ENCODE measurements around the gene EXD2. TPM values are rescaled to one million over a fixed set of nuclear protein-coding genes. Genes with fewer than 3 reads are reported as not detected.
"Not testable (repeated sequence)": the region's sequence is repeated elsewhere in the genome, so short reads cannot be mapped to it uniquely, and the experiment has no call there.

EXD2 gene
- total RNA-seq, 1 experiment from 2014 or later, result 8.6 TPM

DNA sequence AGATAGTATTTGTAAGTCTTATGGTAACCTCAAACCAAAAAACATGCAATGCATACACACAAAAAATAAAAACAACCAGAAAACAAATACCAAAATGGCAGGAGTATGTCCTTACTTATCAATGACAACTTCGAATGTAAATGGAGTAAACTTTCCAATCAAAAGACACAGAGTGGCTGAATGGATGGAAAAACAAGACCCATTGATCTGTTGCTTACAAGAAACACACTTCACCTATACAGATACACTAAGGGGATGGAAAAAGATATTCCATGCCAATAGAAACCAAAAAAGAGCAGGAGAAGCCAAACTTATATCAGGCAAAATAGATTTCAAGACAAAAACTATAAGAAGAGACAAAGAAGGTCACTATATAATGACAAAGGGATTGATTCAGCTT is 29.7 kb upstream of the EXD2 start:
- Histone ChIP-seq H3K4me1 (replicated peaks) (no peaks in the 10 kb centered on the region), H3K27ac (no peak overlapping the region)
- DNase-seq (ENCODE audit: low read depth in 1 of 2, low spot score in 2 of 2), result no peak

DNA sequence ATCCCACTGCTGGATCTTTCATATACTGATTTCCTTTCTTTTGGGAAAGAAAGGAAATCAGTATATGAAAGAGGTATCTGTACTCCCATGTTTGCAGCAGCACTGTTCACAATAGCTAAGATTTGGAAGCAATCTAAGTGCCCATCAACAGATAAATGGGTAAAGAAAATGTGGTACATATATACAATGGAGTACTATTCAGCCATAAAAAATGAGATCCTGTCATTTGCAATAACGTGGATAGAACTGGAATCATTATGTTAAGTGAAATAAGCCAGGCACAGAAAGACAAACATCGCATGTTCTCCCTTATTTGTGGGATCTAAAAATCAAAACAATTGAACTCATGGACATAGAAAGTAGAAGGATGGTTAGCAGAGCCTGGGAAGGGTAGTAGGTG is 25.5 kb upstream of the EXD2 start:
- H3K27ac ChIP-seq; H3K9me3 ChIP-seq (replicated peaks); DNase-seq (ENCODE audit: low read depth in 1 of 2, low spot score in 2 of 2); H3K4me1 ChIP-seq (replicated peaks); H3K36me3 ChIP-seq; H3K4me3 ChIP-seq: not testable (repeated sequence)
- peaks cover 12% of the 10 kb centered on the region; the same call in 1 of the 2 replicates for H3K27me3 ChIP-seq (replicated peaks)

More for the DNA sequence above, 29.7 kb upstream of the EXD2 start:
- no peak overlapping the region for H3K4me3 ChIP-seq
- H3K36me3 ChIP-seq, result no peaks in the 10 kb centered on the region
- peaks cover 7% of the 10 kb centered on the region; the same call in 1 of the 2 replicates for H3K9me3 ChIP-seq (replicated peaks)
- H3K27me3 ChIP-seq (replicated peaks), result peaks cover 9% of the 10 kb centered on the region; the same call in 1 of the 2 replicates

DNA sequence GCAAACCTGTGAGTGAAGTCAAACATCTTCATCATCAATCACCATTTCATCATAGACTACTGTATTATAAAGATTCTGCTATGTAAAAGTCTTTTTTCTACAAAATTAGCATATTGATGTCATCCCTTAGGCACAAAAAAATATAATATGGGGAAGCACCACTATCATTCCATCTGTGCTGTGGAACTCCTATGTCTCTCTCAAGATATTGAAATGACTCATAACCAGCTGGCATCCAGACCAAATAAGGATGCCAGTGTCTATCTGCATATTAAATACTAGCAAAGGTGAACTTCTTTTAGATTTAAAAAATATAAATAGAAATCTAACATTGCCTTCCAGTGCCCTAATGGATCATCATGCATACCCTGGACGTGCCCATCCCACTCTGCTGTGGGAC is 20.5 kb upstream of the EXD2 start:
- H3K27me3 ChIP-seq (replicated peaks), result peaks cover 3% of the 10 kb centered on the region; the same call in 1 of the 2 replicates
- H3K9me3 ChIP-seq (replicated peaks), result no peaks in the 10 kb centered on the region
- H3K4me3 ChIP-seq, result no peak overlapping the region
- no peaks in the 10 kb centered on the region for H3K36me3 ChIP-seq
- H3K27ac ChIP-seq, result no peak overlapping the region
- H3K4me1 ChIP-seq (replicated peaks), result no peaks in the 10 kb centered on the region
- DNase-seq (ENCODE audit: low read depth in 1 of 2, low spot score in 2 of 2), result no peak

DNA sequence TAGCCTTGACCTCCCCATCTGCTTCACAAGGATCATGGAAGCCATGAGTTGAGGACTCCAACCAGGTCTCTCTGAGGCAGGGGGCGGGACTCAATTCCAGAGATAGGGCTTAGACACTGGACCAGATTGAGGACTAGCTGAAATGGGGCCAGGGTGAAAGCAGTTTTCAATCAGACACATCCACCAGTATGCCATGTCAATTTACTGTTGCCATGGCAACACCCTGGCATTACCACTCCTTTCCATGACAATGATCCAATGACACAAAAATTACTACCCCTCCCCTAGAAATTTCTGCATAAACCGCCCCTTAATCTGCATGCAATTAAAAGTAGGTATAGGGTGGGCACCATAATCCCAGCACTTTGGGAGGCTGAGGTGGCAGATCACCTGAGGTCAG is 19.7 kb upstream of the EXD2 start:
- Histone ChIP-seq H3K4me3 (no peak overlapping the region), H3K27ac (no peak overlapping the region), H3K36me3 (no peaks in the 10 kb centered on the region), H3K9me3 (replicated peaks) (no peaks in the 10 kb centered on the region), H3K27me3 (replicated peaks) (0 out of 2 replicates have a peak, but pooled peaks cover 3% of the 10 kb centered on the region), H3K4me1 (replicated peaks) (no peaks in the 10 kb centered on the region)
- DNase-seq (ENCODE audit: low read depth in 1 of 2, low spot score in 2 of 2), result no peak

DNA sequence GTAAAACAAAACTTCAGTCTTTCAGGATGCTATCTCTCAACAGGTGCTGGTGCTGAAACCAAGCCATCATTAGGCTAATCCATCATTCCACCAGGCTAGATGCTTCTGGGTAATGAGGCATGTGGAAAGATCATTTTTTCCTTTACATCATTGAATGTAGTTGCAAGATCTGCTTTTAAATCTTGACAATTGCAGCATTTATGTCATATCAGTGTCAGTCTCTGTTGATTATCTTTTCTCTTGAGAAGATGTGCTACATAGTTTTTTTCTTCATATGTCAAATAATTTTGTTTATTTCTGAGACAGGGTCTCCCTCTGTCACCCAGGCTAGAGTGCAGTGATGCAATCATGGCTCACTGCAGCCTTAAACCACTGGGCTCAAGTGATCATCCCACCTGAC is 16.2 kb upstream of the EXD2 start:
- Histone ChIP-seq H3K9me3 (replicated peaks) (no peaks in the 10 kb centered on the region), H3K36me3 (no peaks in the 10 kb centered on the region), H3K27ac (no peak overlapping the region), H3K27me3 (replicated peaks) (0 out of 2 replicates have a peak, but pooled peaks cover 3% of the 10 kb centered on the region), H3K4me1 (replicated peaks) (no peaks in the 10 kb centered on the region), H3K4me3 (no peak overlapping the region)
- no peak for DNase-seq (ENCODE audit: low read depth in 1 of 2, low spot score in 2 of 2)

DNA sequence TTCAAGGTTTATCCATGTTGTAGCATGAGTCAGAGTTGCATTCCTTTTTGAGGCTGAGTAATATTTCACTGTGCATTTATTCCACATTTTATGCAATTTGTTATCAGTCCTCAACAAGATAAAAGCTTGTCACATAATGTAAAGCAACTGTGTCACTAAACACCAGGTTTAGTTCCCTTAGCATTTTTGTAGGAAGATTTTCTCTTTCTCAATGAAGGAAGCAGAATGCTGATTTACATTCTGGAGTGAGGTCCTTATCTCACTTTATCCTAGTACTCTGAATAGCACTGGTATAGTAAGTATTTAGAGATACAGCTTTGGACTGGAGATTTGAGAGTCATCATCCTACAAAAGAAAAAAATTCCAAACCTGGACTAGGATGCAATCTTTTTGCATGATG is 9.8 kb upstream of the EXD2 start:
- Histone ChIP-seq H3K4me1 (replicated peaks) (peaks cover 6% of the 10 kb centered on the region; the same call in 1 of the 2 replicates), H3K27me3 (replicated peaks) (no peaks in the 10 kb centered on the region), H3K4me3 (no peak overlapping the region), H3K27ac (no peak overlapping the region), H3K36me3 (no peaks in the 10 kb centered on the region), H3K9me3 (replicated peaks) (no peaks in the 10 kb centered on the region)
- no peak for DNase-seq (ENCODE audit: low read depth in 1 of 2, low spot score in 2 of 2)

DNA sequence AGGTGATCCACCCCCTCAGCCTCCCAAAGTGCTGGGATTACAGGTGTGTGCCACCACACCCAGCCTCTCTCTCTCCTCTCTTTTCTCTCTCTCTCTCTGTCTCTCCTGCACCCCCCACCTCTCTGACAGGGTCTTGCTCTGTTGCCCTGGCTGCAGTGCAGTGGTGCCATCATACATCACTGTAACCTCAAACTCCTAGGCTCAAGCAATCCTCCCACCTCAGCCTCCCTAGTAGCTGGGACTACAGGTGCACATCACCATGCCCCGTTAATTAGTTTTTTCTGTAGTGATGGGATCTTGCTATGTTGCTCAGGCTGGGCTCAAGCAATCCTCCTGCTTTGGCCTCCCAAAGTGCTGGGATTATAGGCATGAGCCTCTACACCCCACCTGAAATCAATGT is 8.7 kb upstream of the EXD2 start:
- not testable (repeated sequence) for H3K27me3 ChIP-seq (replicated peaks); H3K9me3 ChIP-seq (replicated peaks); DNase-seq (ENCODE audit: low read depth in 1 of 2, low spot score in 2 of 2)

DNA sequence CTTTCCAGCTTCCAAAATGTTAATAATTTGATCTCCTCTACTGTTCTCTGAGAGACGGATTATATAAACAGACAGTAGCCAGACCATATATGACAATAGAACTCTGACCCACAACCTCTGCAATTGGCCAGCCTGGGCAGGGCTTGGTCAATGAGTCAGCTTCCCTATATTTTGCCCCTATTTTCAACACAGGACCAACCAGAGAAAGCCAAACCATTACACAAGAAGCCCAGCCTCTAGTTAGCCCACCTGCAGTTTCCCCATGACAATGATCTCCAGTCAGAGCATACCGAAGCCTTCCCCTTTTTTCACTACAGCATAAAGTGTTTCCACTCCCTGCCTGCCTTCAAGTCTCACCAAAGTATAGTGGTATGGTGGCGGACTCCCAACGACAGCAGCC is 7.6 kb upstream of the EXD2 start:
- no peak overlapping the region for H3K27ac ChIP-seq

More for the DNA sequence above, 8.7 kb upstream of the EXD2 start:
- not testable (repeated sequence) for H3K36me3 ChIP-seq; H3K4me3 ChIP-seq; H3K4me1 ChIP-seq (replicated peaks); H3K27ac ChIP-seq

DNA sequence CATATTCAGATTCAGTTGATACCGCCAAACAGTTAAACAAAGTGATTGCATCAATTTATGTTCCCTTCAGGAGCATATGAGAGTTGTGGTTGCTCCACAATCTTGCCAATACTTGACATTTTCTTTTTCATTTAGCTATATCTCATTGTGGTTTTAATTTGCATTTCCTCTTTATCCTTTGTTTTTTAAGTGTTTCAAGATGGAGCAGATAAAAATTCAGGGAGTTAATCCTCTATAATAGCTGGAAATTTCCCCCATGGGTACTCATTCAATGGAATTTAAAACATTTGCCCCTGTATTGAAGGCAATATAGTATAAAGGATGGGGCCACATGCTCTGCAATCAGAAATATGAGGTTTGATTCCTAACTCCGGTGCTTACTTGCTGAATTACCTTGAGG is 1.1 kb upstream of the EXD2 start:
- H3K4me3 ChIP-seq, result no peak overlapping the region
- DNase-seq (ENCODE audit: low read depth in 1 of 2, low spot score in 2 of 2), result no peak
- H3K4me1 ChIP-seq (replicated peaks), result peaks cover 12% of the 10 kb centered on the region
- no peaks in the 10 kb centered on the region for H3K9me3 ChIP-seq (replicated peaks)
- H3K27me3 ChIP-seq (replicated peaks), result no peaks in the 10 kb centered on the region
- H3K36me3 ChIP-seq, result peaks cover 7% of the 10 kb centered on the region
- H3K27ac ChIP-seq, result no peak overlapping the region

More for the DNA sequence above, 7.6 kb upstream of the EXD2 start:
- Histone ChIP-seq H3K4me3 (no peak overlapping the region), H3K27me3 (replicated peaks) (no peaks in the 10 kb centered on the region), H3K9me3 (replicated peaks) (no peaks in the 10 kb centered on the region), H3K4me1 (replicated peaks) (peaks cover 6% of the 10 kb centered on the region; the same call in 1 of the 2 replicates), H3K36me3 (no peaks in the 10 kb centered on the region)
- no peak for DNase-seq (ENCODE audit: low read depth in 1 of 2, low spot score in 2 of 2)

DNA sequence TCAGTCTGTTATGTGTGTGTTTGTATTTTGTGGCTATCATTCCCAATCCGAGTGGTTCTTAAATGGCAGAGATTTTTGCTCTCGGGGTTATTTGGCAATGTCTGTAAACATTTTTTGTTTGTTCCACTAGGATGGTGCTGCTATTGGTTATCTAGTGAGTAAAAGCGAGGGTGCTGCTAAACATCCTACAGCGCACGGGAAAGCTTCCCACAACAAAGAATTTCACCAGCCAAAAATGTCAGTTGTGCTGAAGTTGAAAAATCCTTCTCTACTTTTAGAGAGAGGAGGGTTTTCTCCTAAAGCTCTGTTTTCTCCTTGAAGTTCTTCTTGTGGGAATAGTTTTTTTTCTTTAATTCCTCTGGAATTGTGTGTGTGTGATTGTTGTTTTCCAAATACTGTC is 2.4 kb downstream of the EXD2 start:
- DNase-seq (ENCODE audit: low read depth in 1 of 2, low spot score in 2 of 2), result no peak
- no peak overlapping the region for H3K27ac ChIP-seq
- H3K4me3 ChIP-seq, result no peak overlapping the region

DNA sequence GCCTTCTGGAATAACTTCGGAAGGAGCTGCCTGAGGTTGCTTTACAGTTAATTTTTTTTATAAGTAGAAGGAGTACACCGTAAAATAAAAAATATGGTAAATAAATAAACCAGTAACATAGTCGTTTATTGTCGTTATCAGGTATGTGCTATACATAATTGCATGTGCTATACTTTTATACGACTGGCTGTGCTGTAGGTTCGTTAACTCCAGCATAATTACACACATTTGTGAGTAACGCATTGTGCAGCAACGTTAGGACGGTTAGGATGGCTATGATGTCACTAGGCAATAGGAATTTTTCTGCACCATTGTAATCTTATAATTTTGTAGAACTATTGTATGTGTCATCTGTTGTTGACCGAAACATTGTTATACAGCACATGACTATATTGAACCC is 8.5 kb downstream of the EXD2 start:
- Histone ChIP-seq H3K36me3 (no peaks in the 10 kb centered on the region), H3K27ac (no peak overlapping the region), H3K9me3 (replicated peaks) (no peaks in the 10 kb centered on the region), H3K4me3 (no peak overlapping the region), H3K27me3 (replicated peaks) (no peaks in the 10 kb centered on the region), H3K4me1 (replicated peaks) (no peaks in the 10 kb centered on the region)
- no peak for DNase-seq (ENCODE audit: low read depth in 1 of 2, low spot score in 2 of 2)

More for the DNA sequence above, 2.4 kb downstream of the EXD2 start:
- no peaks in the 10 kb centered on the region for H3K9me3 ChIP-seq (replicated peaks)
- H3K4me1 ChIP-seq (replicated peaks), result peaks cover 12% of the 10 kb centered on the region
- no peaks in the 10 kb centered on the region for H3K27me3 ChIP-seq (replicated peaks)
- H3K36me3 ChIP-seq, result peaks cover 7% of the 10 kb centered on the region

DNA sequence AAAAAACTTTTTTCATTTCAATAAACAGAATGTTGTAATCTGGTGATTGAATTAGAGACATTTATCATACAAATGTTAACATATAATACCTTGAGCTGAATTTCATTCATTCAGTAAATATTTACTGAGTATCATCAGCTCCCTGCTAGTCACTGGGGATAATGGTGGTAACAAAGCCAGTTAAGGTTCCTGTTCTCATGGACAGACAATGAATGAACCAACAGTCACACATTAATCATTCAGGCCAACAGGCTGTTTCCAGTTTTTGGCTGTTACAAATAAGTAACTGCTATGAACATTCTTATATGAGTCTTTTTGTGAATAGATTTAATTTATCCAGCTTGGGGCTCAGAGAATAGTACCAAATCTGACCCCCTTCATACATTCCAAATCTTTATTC is 13.5 kb downstream of the EXD2 start:
- Histone ChIP-seq H3K9me3 (replicated peaks) (no peaks in the 10 kb centered on the region), H3K27me3 (replicated peaks) (no peaks in the 10 kb centered on the region), H3K4me3 (no peak overlapping the region), H3K4me1 (replicated peaks) (no peaks in the 10 kb centered on the region), H3K27ac (no peak overlapping the region), H3K36me3 (no peaks in the 10 kb centered on the region)
- no peak for DNase-seq (ENCODE audit: low read depth in 1 of 2, low spot score in 2 of 2)

DNA sequence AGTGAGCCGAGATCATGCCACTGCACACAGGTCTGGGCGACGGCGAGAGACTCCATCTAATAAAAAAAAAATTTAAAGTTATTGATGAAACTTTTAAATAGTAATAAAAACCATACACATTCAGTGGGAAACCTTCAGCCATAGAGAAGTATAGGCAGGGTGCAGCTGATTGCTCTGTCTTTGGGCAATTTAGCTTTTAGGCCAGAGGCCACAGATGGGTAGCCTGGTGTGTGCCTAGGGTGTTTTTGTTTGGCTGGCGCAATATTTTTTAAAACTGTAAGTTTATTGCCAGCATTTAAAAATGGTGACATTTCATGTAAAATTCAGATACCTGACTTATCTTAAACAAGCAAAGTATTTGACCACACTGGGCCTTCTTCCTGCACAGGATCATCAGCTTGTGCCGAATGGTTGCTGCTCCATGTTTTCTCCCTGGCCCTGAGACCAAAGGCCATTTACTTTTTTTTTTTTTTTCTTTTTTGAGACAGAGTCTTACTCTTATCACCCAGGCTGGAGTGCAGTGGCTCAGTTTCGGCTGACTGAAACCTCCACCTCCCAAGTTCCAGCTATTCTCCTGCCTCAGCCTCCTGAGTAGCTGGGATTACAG is 16.2 kb downstream of the EXD2 start:
- H3K27ac ChIP-seq, result no peak overlapping the region
- no peaks in the 10 kb centered on the region for H3K9me3 ChIP-seq (replicated peaks)
- no peak for DNase-seq (ENCODE audit: low read depth in 1 of 2, low spot score in 2 of 2)
- H3K4me3 ChIP-seq, result no peak overlapping the region
- no peaks in the 10 kb centered on the region for H3K4me1 ChIP-seq (replicated peaks)
- H3K36me3 ChIP-seq, result no peaks in the 10 kb centered on the region
- no peaks in the 10 kb centered on the region for H3K27me3 ChIP-seq (replicated peaks)

DNA sequence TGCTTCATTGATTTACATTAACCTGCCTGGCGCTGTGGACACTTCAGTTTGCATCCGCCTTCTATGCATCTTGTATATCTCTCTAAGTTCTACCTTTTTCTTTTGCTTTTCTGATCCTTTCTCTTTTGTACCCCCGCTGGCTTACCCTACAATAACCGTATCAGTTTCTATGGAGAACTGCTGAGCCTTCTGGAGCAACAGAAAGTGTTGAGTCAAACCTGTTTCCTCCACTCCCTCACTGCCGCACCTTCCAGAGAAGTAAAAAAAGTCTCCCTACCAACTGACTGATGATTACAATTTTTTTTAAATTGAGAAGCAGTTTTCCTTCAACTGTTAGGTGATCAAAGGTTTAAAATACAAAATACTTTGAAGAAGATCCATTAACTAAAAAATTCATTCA is 17.4 kb downstream of the EXD2 start:
- Histone ChIP-seq H3K4me3 (no peak overlapping the region), H3K9me3 (replicated peaks) (no peaks in the 10 kb centered on the region)

DNA sequence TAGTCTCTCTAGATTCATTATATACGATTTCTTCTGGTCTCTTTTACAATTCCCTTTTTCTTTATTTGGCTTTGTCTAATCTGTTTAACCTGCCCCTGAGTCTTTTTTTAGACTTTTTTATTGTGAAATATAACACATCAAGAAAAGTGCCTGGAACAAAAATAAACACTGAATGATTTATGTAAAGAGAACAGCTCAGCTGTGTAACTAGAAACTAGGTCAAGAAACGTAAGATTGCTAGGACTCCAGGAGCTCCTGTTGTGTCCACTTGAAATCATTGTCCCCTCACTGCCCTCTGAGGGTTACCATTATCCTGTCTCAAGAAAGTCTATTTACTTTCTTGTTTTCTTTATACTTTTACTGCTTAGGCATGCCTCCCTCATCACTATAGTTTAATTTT is 23.1 kb downstream of the EXD2 start:
- Histone ChIP-seq H3K27ac (no peak overlapping the region), H3K4me3 (no peak overlapping the region), H3K4me1 (replicated peaks) (no peaks in the 10 kb centered on the region), H3K9me3 (replicated peaks) (no peaks in the 10 kb centered on the region), H3K36me3 (no peaks in the 10 kb centered on the region), H3K27me3 (replicated peaks) (no peaks in the 10 kb centered on the region)
- no peak for DNase-seq (ENCODE audit: low read depth in 1 of 2, low spot score in 2 of 2)

More for the DNA sequence above, 17.4 kb downstream of the EXD2 start:
- no peak for DNase-seq (ENCODE audit: low read depth in 1 of 2, low spot score in 2 of 2)
- H3K36me3 ChIP-seq, result no peaks in the 10 kb centered on the region
- H3K4me1 ChIP-seq (replicated peaks), result no peaks in the 10 kb centered on the region
- no peak overlapping the region for H3K27ac ChIP-seq
- no peaks in the 10 kb centered on the region for H3K27me3 ChIP-seq (replicated peaks)

Data from SJSA1 (cell line).